Stimulated activated CD4-positive, alpha-beta T cell treated with anti-CD3 and anti-CD28 coated beads, Interleukin-12 subunit alpha, Interleukin-12 subunit beta, amount 100 ng/mL, for 24 hours (primary cell): ENCODE measurements around the gene VWC2.
"Not testable (repeated sequence)": the region's sequence is repeated elsewhere in the genome, so short reads cannot be mapped to it uniquely, and the experiment has no call there.

ENCODE experiments used
- DNase-seq, 2 experiments: peaks; one replicate each; pipeline ENCODE4 v3.0.0-alpha.2; 2020; ENCODE audit warnings: low read depth in 2 of 2

Gene VWC2

DNA sequence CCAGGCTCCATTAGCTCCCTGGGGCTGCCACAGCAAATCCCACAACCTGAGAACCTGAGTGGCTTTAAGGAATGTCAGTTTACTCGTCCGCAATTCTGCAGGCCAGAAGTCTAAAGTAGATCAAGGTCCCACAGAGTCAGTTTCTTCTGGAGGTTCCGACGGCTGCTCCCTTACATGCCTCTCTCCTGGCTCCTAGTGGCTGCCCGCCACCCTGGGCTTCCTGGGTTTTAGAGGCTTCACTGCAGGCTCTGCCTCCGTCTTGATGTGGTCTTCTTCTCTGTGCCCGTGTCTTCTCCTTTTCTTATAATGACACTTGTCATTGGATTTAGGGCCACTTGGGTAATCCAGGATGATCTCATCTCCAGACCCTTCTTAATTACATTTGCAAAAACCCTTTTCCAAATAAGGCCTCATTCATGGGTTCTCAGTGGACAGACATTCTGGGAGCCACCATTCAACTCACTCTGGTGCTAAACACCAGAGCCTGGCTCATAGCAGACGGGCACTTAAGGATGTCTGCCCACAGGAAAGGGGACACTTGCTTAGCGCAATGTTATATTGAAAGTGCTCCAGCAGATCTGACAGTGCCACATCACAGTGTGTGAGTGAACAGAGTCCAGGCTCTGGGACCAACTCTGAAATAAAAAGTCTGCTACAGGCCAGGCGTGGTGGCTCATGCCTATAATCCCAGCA, 77.6 kb downstream of the VWC2 start:
- no peak for DNase-seq

DNA sequence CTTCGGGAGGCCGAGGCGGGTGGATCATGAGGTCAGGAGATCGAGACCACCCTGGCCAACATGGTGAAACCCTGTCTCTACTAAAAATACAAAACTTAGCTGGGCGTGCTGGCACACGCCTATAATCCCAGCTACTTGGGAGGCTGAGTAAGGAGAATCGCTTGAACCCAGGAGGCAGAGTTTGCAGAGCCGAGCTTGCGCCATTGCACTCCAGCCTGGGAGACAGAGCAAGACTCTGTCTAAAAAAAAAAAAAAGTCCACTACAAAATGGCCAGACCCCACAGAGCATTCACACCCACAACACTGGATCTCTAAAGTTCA, 78.1 kb downstream of the VWC2 start:
- DNase-seq: not testable (repeated sequence)

DNA sequence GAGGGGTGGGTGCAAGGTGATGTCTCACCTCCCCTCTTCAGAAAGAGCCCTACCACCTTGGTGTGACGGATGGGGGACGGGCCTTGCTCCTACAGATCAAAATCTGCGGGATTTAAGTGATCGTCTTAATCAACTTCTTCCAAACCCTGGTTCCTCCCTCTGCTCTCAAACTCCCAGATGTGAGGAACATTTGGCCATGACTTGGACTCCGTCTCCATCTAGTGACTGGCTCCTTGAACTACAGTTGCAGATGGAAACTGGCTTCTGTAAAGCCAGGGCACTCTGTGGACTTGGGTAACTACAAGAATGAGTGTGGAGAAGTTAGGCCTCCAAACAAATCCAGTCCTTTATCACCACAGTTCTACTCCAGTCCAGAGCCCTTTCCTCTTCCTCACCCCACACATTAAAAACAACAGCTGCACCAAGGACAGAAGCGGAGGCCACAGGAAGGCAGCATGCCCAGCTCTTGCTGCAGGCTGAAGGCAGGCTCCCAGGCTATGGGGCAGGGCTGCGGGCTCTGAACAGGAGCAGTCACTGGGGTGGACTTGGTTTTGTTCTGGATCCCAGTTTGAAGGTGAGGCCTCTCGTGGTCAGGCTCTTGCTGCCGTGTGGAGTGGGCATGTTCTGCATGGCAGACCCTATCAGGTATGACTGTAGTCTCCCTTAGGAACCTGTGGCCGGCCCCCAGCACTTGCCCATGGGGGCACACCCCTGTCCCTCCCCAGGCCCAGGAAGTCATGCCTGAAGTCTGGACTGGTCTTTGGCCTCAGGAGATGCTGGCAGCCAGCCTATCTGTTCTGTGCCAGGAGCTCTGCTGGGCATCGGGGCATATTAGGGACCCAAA, 79.4 kb downstream of the VWC2 start:
- peak in 1 of 2 experiments; percentile 4 for DNase-seq

DNA sequence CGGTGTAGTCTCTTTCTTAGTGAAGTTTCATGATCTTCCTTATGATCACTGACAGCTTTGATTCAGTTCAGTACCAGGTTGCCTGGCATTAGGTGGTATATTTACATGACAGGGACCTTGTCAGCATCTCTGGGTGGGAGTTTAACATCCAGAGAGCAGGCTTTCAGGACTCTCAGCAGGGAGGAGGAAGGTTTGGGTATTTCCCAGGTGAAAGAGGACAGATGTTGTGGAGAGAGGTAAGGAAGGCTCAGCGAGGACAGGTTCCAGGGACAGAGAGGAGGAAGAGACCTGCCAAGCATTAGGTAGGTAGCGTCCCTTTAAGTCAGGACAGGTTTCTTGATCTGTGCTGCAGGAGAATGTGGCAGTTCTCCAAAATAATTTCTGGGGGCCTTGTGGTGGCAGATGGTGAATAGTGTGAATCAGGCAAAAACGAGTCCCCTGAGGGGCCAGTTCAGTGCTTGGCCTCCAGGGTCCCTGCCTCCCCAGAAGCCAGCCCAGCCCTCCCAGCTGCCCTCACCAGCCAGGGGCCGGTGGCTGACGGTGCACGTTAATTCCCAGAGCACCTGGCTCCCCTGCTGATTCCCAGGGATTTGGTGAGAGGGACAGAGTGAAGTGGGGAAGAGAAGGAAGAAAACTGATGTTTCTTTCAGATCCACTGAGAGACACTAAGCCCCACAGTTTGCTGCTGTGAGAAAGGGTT, 82.0 kb downstream of the VWC2 start:
- no peak for DNase-seq

DNA sequence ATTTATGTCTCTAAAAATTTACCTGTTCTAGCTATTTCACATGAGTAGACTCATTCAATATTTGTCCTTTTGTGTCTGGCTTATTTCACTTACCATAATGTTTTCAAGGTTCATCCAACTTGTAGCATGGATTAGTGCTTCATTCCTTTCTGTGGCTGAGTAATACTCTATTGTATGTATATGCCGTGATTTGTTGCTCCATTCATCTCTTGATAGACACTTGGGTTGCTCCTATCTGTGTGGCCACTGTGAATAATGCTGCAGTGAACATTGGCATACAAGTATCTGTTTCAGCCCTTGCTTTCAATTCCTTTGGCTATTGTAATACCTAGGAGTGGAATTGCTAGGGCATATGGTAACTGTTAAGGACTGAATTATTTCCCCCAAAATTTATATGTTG, 86.9 kb downstream of the VWC2 start:
- DNase-seq: no peak

DNA sequence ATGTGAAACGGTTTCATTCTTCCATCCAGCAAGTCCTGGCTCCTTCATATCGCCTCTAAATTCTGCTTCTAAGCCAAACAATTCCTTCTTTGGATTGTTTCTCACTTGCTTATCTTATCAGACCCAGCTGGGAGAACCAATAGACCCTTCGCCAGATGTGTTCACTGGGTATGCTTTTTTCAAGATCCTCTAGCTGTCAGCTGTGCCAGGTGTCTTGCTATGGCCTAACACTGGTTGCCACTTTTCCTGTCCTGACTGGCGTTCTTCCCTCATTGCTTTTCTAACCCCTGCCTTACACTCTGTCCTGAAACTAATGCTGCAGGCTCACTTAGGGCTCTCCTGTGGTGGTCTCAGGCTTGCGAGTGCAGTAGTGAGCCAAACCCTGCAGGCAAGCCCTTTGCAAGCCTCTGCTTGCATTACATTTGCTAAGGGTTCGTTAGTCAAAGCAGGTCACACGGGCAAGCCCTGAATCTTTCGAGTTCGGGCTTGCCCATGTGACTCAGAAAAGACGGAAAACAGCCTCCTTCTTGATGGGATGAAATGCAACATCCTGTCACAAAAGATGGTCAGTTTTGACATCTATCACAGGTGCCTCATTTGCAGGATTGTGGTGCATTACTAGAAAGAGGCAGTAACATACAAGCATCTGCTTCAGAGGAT, 92.8 kb downstream of the VWC2 start:
- no peak for DNase-seq

DNA sequence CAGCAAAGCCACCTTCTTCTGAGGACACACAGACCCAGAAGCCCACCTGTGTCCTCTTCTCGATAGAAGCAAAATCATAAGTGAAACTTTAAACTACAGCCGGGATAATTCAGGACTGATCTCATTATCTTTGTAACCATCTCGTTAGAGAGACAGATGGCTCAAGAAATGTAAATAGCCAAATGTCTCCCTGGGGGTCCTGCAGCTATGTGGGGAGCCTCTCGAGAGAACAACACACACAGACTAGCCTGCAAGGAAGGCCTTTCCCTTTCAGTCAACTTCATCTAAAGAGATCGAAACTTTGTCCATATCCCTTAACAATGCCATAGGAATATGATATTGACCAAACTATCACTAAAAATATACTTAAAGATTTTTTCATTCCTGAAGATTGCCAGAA, 93.5 kb downstream of the VWC2 start:
- DNase-seq: no peak

DNA sequence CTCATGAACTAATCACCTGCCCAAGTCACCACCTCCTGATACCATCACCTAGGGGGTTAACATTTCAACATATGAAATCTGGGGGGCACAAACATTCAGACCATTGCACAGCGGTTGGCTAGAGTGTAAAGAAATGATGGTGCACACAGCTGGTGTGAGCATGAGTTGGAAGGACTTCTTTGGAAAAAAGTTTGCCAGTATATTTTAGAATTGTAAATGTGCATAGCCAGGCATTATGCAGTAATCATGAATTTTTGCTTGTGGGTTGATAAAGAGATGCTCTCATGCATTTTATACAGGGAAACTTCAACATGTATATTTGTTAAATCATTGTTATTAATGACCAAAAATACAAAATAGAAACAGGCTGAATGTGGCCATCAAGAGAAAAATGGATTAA, 100.0 kb downstream of the VWC2 start:
- DNase-seq: no peak

DNA sequence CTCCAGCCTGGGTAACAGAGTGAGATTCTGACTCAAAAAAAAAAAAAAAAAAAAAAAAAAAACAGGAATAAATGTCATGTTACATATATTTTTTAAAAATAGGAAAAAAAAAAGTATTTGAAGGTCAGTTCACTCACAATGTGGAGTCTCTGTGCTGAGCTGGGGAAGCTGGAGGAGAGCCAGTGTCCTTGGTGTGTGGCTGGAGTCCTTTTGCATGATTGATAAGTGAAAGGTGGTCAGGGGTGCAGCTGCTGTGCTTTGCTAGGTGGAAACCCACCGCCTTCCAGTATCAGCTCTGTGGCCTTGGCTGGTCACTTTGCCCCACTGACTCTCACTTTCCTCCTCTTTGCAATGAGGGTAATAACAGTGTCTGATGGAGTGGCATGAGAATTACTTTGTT, 101.9 kb downstream of the VWC2 start:
- DNase-seq: no peak

DNA sequence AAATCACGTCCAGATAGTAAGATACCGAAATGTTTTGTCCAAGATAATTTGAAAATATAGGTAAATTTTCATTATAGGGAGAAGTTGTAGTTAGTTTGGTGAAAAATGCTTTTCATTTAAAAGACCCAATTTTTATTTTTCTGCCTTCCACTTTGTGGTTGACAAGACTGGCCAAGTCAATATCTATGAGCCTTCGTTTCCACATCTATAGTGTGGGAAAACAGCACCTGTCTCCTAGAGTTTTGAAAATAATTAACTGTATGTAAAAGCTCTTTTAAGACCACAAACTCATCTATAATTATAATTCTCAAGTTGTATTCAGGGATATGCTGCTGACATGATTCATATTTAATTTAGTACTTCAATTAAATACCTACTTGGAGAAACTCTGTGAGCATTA, 102.8 kb downstream of the VWC2 start:
- no peak for DNase-seq

DNA sequence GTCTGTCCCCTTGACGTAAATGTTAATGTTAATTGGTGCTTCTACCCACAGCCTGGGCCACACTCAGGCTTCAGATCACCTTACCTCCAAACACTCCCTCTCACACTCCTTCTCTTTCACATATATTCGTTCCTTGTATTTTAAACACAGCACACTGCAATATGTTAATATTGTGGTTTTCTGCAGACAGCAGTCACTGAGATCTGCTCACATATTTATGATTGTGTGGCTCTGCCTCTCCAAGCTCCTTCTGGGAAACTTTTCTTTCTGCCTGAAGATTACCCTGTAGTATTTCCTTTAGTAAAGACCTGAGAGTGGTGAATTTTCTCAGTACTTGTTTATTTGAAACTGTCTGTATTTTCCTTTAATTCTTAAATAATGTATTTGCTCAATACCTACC, 104.7 kb downstream of the VWC2 start:
- no peak for DNase-seq

DNA sequence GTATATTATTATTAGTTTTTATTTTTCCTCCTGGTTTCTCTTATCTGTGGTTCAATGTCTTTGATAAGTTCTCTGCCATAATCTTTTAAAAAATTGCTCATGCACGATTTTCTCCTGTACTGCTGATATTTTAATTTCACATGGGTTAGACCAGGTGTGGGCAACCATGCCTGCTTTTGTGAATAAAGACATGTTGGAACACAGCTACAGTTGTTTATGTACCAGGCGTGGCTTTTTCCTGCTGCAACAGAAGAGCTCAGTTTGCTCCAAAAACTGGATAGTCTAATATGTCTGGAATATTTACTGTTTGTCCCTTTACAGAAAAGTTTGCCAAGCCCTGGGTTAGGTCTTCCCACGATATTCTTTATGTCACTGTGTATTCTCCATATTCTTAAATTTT, 105.2 kb downstream of the VWC2 start:
- DNase-seq: no peak

DNA sequence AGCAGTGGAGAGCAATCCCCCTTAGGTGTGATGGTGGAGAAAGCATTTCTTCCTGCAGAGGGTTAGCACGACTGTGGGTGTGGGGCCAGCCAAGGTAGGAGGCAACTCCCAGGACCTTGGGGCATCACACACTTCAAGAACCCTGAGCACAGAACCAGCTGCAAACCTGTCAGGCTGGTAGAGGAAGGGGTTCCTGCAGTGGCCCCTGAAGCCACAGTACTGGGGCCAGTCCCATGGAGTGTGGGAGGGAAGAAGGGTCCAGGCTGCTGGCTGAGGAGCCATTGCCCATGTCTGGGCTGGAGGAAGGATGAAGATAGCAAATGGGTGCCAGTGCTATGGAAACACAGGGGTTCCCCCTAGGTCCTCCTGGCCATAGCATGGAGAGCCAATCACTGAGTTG, 110.5 kb downstream of the VWC2 start:
- no peak for DNase-seq

DNA sequence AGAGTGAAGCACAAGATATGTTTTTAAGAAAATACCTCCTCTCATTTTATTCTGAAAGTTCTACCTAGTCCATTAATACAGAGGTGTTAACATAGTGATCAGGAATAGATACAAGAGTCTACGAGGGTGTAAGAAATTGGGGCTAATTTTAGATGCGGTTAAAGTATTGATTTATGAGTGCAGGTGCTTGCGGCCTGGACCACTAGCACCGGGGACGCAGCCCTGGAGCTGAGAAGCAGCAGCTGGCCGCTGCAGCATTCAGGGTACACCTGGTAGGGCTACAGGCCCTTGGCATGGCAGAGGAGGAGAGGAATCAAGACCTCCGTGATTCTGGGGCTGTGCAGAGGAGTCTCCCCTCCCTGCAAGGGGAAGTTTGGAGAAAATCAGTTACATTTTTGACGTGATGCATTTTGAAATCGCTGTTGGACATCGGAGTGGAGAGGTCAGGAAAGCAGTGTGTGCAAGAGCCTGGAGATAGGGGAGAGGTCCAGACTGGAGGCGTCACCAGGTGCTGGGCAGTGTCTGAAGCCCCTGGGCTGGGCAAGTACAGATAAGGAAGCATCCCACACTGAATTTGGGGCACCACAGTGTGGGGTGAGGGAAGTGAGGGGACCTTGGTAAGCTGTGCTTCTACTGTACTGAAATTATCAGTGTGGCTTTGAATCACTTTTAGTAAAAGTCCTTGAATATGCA, 112.3 kb downstream of the VWC2 start:
- DNase-seq: no peak

DNA sequence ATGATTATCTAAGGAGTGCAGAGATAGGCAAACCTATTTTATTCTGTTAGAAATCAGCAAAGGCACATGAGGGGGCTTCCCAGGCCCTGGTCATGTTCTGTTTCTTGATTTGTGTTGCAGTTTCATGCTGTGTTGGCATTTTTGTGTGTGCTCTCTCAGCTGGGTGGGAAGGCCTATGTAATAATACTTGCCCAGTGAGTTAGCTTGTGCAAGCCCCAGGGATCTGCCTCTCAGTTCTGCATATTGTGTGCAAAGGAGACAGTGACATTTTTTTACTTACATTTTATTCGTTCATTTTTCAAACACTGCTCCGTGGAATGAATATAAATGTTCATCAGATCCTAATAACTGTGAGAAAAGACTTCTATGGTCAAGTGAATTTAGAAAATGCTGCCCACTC, 119.0 kb downstream of the VWC2 start:
- no peak for DNase-seq

DNA sequence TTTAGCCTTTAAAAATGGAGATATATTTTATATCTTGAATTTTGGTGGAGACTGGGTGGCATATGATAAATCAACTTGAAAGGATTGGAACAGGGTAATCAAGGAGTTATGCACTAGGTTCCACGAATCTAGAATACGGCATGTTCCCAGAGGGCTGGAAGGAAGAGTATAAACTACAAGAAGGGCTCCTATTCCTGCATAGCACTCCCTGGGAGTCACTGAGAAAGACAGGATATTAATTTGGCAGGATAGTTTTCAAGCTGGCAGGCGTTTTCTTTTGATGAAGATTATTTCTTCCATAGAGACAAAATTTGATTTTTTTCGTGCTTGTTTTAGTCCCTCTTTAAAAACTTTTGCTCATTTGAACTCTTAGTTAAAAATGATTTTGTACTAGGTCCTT, 119.7 kb downstream of the VWC2 start:
- DNase-seq: no peak

DNA sequence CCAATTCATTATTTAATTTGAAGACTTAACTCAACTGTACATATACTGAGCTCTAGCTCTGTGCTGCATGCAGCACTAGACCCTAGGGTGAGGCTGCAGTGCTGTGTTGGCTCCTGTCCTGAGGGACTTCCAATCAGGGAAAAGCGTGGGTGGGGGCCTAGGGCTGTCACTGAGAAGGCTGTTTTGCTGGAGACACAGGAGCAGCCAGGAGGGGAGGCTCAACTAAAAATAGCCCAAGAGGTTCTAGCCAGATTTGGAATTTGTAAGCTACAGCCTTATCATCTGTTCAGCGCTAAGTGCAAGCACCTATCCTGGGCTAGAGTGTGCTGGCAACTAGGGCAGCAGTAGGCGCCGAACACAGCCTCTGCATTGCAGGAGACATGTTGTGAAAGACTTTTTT, 121.1 kb downstream of the VWC2 start:
- DNase-seq: no peak

DNA sequence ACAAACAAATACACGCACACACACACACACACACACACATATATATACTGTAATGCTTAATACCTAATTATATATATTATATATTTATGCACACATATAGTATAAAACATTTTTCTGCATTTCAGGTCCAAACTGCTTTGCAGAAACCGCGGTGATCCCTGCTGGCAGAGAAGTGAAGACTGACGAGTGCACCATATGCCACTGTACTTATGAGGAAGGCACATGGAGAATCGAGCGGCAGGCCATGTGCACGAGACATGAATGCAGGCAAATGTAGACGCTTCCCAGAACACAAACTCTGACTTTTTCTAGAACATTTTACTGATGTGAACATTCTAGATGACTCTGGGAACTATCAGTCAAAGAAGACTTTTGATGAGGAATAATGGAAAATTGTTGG, 138.5 kb downstream of the VWC2 start:
- no peak for DNase-seq

DNA sequence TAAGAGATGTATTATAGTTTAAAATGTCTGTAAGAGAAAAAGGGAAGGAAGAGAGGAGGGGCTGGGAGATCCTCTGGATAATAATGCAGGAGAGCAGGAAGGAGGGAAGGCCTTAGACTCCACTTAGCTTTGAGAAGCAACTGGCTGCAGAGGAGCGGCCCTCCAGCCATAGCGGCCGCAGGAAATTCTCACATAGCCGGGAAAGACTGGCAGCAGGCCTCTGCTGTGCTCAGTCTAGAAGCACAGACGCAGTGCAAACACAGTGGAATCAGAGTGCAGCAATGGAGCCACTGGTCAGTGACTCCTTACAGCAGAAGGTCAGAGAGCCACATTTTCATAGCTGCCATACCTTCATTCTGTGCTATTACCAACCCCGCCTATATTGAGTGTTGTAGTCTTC, 153.3 kb downstream of the VWC2 start:
- DNase-seq: no peak

DNA sequence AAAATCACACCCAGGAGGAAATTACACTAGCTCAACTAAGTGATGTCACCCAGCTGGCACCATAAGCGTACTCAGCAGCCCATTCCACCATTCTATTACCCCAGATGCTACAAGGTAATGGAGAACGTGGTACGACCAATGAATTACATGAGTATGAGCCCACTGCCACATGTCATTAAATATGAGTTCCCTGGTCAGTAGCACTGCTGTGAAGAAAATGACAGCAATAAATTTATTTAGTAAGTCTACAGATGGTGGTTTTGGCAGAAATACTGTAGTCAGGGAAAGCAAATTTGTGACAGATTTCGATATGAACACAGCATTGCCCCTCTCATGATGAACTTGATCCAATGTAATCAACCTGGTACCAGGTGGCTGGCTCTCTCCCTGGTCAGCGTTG, 154.2 kb downstream of the VWC2 start:
- no peak for DNase-seq

DNA sequence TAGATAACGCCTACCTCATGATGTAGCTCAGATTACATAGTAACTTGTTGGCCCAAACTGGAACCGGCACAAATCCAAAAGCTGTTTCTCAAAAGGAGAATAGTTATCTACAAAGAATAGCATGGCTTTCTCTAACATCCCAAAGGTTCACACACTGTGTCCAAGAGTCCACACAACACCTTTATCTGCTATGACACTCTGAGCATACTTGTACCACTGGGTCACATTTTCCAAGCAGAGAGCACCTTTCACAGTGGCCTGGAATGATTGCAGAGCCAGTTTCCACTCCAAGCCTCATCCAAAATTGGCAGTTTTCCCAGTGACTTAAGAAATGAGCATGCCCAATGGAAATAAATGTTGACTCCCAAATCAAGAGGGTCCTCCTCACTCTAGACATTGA, 155.3 kb downstream of the VWC2 start:
- DNase-seq: no peak

DNA sequence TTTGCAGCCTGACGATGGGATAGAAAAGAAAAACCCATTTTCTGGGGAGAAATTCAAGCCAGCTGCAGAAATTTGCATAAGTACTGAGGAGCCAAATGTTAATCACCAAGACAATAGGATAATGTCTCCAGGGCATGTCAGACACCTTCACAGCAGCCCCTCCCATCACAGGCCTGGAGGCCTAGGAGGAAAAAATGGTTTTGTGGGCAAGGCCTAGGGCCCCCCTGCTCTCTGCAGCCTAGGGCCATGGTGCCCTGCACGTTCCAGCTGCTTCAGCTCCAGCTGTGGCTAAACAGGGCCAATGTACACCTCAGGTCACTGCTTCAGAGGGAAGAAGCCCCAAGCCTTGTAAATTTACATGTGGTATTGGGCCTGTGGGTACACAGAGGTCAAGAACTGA, 158.2 kb downstream of the VWC2 start:
- no peak for DNase-seq
